Calu3 (cell line): ENCODE results near the gene TEX9. TPM values are rescaled to one million over a fixed set of nuclear protein-coding genes. Genes with fewer than 3 reads are reported as not detected.

Experiments used
- BruUV-seq: library from RNA; stranded (reverse); fragments of 400-500 nt; replicated peaks from 2 replicates; lab custom pipeline; 2021; lab: Mats Ljungman, UMichigan
- CTCF ChIA-PET: fragments of 300-600 bp; sonication (Branson Sonifier 250); formaldehyde crosslinking; loops from one replicate; lab custom pipeline; 2022; ENCODE audit warnings: antibody characterized with exemption; lab: Charles Lee
- DNase-seq: peaks from one replicate; pipeline ENCODE4 v3.0.0; 2022
- H3K27ac Mint-ChIP-seq: one replicate; pipeline ENCODE4 v1.8.0; 2022; ENCODE audit warnings: mixed read lengths; ENCODE audit not compliant: unreplicated experiment
- H3K27me3 Mint-ChIP-seq: one replicate; pipeline ENCODE4 v1.8.0; 2022; ENCODE audit warnings: mixed read lengths; ENCODE audit not compliant: unreplicated experiment
- H3K36me3 Mint-ChIP-seq: one replicate; pipeline ENCODE4 v1.8.0; 2022; ENCODE audit warnings: mild to moderate bottlenecking, moderate library complexity, mixed read lengths; ENCODE audit not compliant: insufficient read depth, unreplicated experiment
- H3K4me1 Mint-ChIP-seq: one replicate; pipeline ENCODE4 v1.8.0; 2022; ENCODE audit warnings: mild to moderate bottlenecking, low read depth, mixed read lengths; ENCODE audit not compliant: unreplicated experiment
- H3K4me3 Mint-ChIP-seq: one replicate; pipeline ENCODE4 v1.8.0; 2022; ENCODE audit warnings: mild to moderate bottlenecking, low read depth, moderate library complexity, mixed read lengths; ENCODE audit not compliant: unreplicated experiment
- H3K9me3 Mint-ChIP-seq: one replicate; pipeline ENCODE4 v1.8.0; 2022; ENCODE audit warnings: low read depth, mixed read lengths; ENCODE audit not compliant: unreplicated experiment
- CTCF ChIP-seq: fragments of 200-600 bp; IDR thresholded peaks from one replicate; pipeline ENCODE4 v1.8.0; 2022; ENCODE audit warnings: antibody characterized with exemption; ENCODE audit not compliant: unreplicated experiment
- intact Hi-C: fragments of 100-400 bp; cut with micrococcal nuclease; formaldehyde crosslinking; loops from one replicate; pipeline ENCODE4 v1.10.0; 2022; ENCODE audit not compliant: unreplicated experiment
- total RNA-seq: library from RNA; stranded (reverse); gene quantifications from 2 replicates; pipeline ENCODE4 v1.2.3, GENCODE V29; 2022

The TEX9 gene
- total RNA-seq, 1 experiment from 2014 or later: 13.3 TPM

DNA sequence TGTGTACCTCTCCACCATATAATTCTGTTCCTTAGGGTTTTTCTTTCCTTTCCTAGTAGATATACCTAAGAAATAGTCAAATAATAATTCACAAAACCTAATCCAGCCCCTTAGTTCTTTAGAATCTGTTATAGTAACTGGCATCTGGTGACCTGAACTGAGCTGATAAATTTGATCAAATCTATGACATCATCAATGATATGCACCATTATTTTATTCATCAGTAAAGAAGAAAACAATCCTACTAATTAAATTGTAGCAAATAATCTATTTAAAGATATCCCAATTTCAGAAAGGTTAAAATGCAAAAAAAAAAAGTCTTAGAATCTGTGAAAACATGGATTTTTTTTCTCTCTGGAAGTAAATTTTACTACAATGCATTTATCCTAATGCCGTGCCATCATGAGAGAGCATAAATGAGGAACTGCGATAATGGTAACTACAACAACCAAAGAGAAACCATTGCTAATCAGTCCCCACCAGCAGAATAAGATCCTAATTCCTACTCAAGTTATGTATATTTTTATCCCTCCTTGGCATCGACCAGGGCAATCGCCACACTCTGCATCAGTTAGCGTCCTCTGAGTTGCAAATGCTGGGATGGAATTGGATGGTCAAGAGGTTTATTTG, 106.3 kb downstream of the TEX9 start:
- no peak for DNase-seq
- no peaks in the 10 kb centered on the region for H3K9me3 Mint-ChIP-seq
- intact Hi-C loops: no loop called here
- H3K27me3 Mint-ChIP-seq: no peaks in the 10 kb centered on the region
- no peak overlapping the region for H3K4me3 Mint-ChIP-seq
- no peaks in the 10 kb centered on the region for H3K36me3 Mint-ChIP-seq
- CTCF ChIA-PET: no interaction called here
- no peak overlapping the region for H3K27ac Mint-ChIP-seq
- H3K4me1 Mint-ChIP-seq: peaks cover 31% of the 10 kb centered on the region
- no TSS peak for BruUV-seq
- no peak for TF ChIP-seq CTCF

GRCh38 chr15:56472278-56472677, 107.1 kb downstream of the TEX9 start:
- CTCF ChIA-PET: no interaction called here
- Mint-ChIP-seq H3K4me3 (no peak overlapping the region), H3K36me3 (no peaks in the 10 kb centered on the region), H3K9me3 (no peaks in the 10 kb centered on the region), H3K4me1 (peaks cover 26% of the 10 kb centered on the region), H3K27me3 (no peaks in the 10 kb centered on the region), H3K27ac (no peak overlapping the region)
- intact Hi-C loops: no loop called here
- DNase-seq: no peak
- TF ChIP-seq CTCF: no peak
- no TSS peak for BruUV-seq

- intact Hi-C loops: no loop called here
- Mint-ChIP-seq H3K4me1 (peaks cover 19% of the 10 kb centered on the region), H3K36me3 (no peaks in the 10 kb centered on the region), H3K27me3 (no peaks in the 10 kb centered on the region), H3K4me3 (no peak overlapping the region), H3K27ac (no peak overlapping the region), H3K9me3 (no peaks in the 10 kb centered on the region)
- no TSS peak for BruUV-seq
- no peak for TF ChIP-seq CTCF
- DNase-seq: no peak
- CTCF ChIA-PET: no interaction called here
Measured at GRCh38 chr15:56473017-56473416, 107.8 kb downstream of the TEX9 start.

DNA sequence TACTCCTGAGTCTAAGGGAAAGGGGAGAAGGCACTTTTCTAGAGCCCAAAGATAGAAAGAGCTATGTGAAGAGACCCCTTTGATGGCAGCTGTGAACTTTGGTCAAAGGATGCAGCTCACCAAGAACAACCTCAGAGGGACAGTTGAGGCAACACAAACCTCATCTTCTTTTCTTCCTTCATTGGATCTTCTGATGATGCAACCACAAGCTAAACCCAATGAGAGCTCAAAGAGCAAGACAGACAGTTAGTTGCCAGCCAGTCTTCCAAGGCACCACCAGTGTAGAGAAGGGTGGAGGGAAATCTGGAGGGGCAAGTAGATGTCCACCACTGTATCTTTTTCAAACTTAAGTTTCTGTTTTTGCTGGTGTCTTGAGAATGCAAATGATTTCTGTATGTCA, 110.1 kb downstream of the TEX9 start:
- H3K9me3 Mint-ChIP-seq: no peaks in the 10 kb centered on the region
- no peak for TF ChIP-seq CTCF
- CTCF ChIA-PET: interaction anchor here (1.1 kb wide), 1 partner anchor 16 kb away, joined by 3 read pairs; no protein-coding TSS in a partner anchor
- no peaks in the 10 kb centered on the region for H3K36me3 Mint-ChIP-seq
- intact Hi-C loops: no loop called here
- H3K4me3 Mint-ChIP-seq: no peak overlapping the region
- no peak overlapping the region for H3K27ac Mint-ChIP-seq
- DNase-seq: no peak
- H3K4me1 Mint-ChIP-seq: no peaks in the 10 kb centered on the region
- no peaks in the 10 kb centered on the region for H3K27me3 Mint-ChIP-seq
- BruUV-seq: no TSS peak

Other genes with a start within 250 kb of the TEX9 start
- 28.3 and 31.4 TPM in 2 replicates for gene RFX7, start 121.5 kb upstream of the TEX9 start, total RNA-seq
- 25.5 and 37.7 TPM in 2 replicates for gene MNS1, start 99.7 kb downstream of the TEX9 start, total RNA-seq